Neuronal stem cell (in vitro differentiated cells): ENCODE measurements around the gene FBXO44.
A peak's percentile ranks its signal among the peaks of the same experiment; 100 is the strongest.

Experiments
- DNase-seq: peaks from one replicate; pipeline ENCODE4 v3.0.0-alpha.2; 2013; ENCODE audit warnings: low spot score
- H2AFZ ChIP-seq: one replicate; pipeline ENCODE4 v1.6.1; 2013; ENCODE audit warnings: mild to moderate bottlenecking, low read length, inconsistent platforms
- H2AK5ac ChIP-seq: 2 replicates; pipeline ENCODE4 v1.6.1; 2013; ENCODE audit warnings: low read depth, mild to moderate bottlenecking, inconsistent platforms, low read length, moderate library complexity, mixed read lengths
- H2BK120ac ChIP-seq: 2 replicates; pipeline ENCODE4 v1.6.1; 2013; ENCODE audit warnings: low read depth, mild to moderate bottlenecking, inconsistent platforms, low read length, moderate library complexity, mixed read lengths
- H2BK12ac ChIP-seq: one replicate; pipeline ENCODE4 v1.6.1; 2013; ENCODE audit warnings: low read length, inconsistent platforms
- H2BK15ac ChIP-seq: 2 replicates; pipeline ENCODE4 v1.6.1; 2013; ENCODE audit warnings: mild to moderate bottlenecking, low read length, inconsistent platforms, mixed read lengths
- H2BK5ac ChIP-seq: one replicate; pipeline ENCODE4 v1.6.1; 2013; ENCODE audit warnings: inconsistent platforms, mild to moderate bottlenecking, low read length, moderate library complexity
- H3K14ac ChIP-seq: one replicate; pipeline ENCODE4 v1.6.1; 2013; ENCODE audit warnings: low read length, inconsistent platforms
- H3K18ac ChIP-seq: 2 replicates; pipeline ENCODE4 v1.6.1; 2013; ENCODE audit warnings: low read length, inconsistent platforms
- H3K23ac ChIP-seq: 2 replicates; pipeline ENCODE4 v1.6.1; 2013; ENCODE audit warnings: low read depth, mild to moderate bottlenecking, mixed read lengths, low read length, inconsistent platforms; ENCODE audit not compliant: poor library complexity
- H3K27ac ChIP-seq: replicated peaks from 3 replicates; pipeline ENCODE4 v1.5.1; 2013; ENCODE audit warnings: low read length, inconsistent platforms
- H3K27me3 ChIP-seq, 3 experiments: 2 replicates each; pipeline ENCODE4 v1.6.1; 2013; ENCODE audit warnings: low read length in 3 of 3, mild to moderate bottlenecking in 2 of 3, inconsistent platforms in 1 of 3, low read depth in 1 of 3, mixed read lengths in 1 of 3, moderate library complexity in 1 of 3; ENCODE audit not compliant: control insufficient read depth in 3 of 3, insufficient read depth in 3 of 3
- H3K36me3 ChIP-seq, 2 donors: replicated peaks in 1 of 2; 2 replicates each; pipeline ENCODE4 v1.6.1; 2013; ENCODE audit warnings: low read length in 2 of 2; ENCODE audit not compliant: control insufficient read depth in 2 of 2, insufficient read depth in 2 of 2
- H3K4ac ChIP-seq: 2 replicates; pipeline ENCODE4 v1.6.1; 2013; ENCODE audit warnings: inconsistent platforms, mild to moderate bottlenecking, low read length, moderate library complexity
- H3K4me1 ChIP-seq, 2 donors: 1 replicate in 1 of 2; 2 replicates in 1 of 2; pipeline ENCODE4 v1.6.1; 2013; ENCODE audit warnings: low read length in 2 of 2, low read depth in 1 of 2; ENCODE audit not compliant: control insufficient read depth in 2 of 2, insufficient read depth in 1 of 2
- H3K4me2 ChIP-seq: one replicate; pipeline ENCODE4 v1.6.1; 2013; ENCODE audit warnings: mild to moderate bottlenecking, low read length, inconsistent platforms; ENCODE audit not compliant: insufficient read depth, poor library complexity, severe bottlenecking
- H3K4me3 ChIP-seq, 2 donors: 2 replicates each; pipeline ENCODE4 v1.5.1; 2013; ENCODE audit warnings: low read length in 2 of 2, mild to moderate bottlenecking in 2 of 2, inconsistent platforms in 1 of 2, moderate library complexity in 1 of 2
- H3K79me1 ChIP-seq: one replicate; pipeline ENCODE4 v1.6.1; 2013; ENCODE audit warnings: low read depth, mild to moderate bottlenecking, inconsistent platforms, low read length, moderate library complexity
- H3K9ac ChIP-seq: one replicate; pipeline ENCODE4 v1.6.1; 2013; ENCODE audit warnings: mild to moderate bottlenecking, low read depth, low read length, inconsistent platforms; ENCODE audit not compliant: poor library complexity
- H3K9me3 ChIP-seq, 2 donors: replicated peaks in 1 of 2; 2 replicates each; pipeline versions ENCODE3 to v1.6.1; 2013; ENCODE audit warnings: low read length in 2 of 2, mild to moderate bottlenecking in 2 of 2, inconsistent platforms in 1 of 2, low read depth in 1 of 2, mixed read lengths in 1 of 2, moderate library complexity in 1 of 2; ENCODE audit not compliant: control insufficient read depth in 2 of 2, insufficient read depth in 1 of 2
- H4K8ac ChIP-seq: one replicate; pipeline ENCODE4 v1.6.1; 2013; ENCODE audit warnings: low read depth, mild to moderate bottlenecking, inconsistent platforms, low read length, moderate library complexity
- H4K91ac ChIP-seq: one replicate; pipeline ENCODE4 v1.6.1; 2013; ENCODE audit warnings: low read length, low read depth, mild to moderate bottlenecking, inconsistent platforms; ENCODE audit not compliant: poor library complexity
- WGBS, 2 donors: extraction: QIAGEN DNeasy Blood & Tissue Kit; methylation state at CpG; one replicate each; pipeline ENCODE4 v1.1.7; 2013; ENCODE audit warnings: missing lambda C conversion rate in 2 of 2, mixed read lengths in 1 of 2; ENCODE audit not compliant: insufficient read length in 2 of 2, insufficient replicate concordance in 1 of 2; ENCODE audit errors: extremely low coverage in 2 of 2; 5-methylcytosine and 5-hydroxymethylcytosine counted together

FBXO44 gene

GRCh38 chr1:11610629-11611180 lies 44.0 kb upstream of the FBXO44 start:
- Histone ChIP-seq H2AK5ac (no peak overlapping the region), H3K14ac (no peak overlapping the region), H3K18ac (peak overlapping the region; percentile 40), H2BK15ac (no peak overlapping the region), H3K36me3 (no peaks in the 10 kb centered on the region), H4K8ac (no peak overlapping the region), H3K79me1 (no peaks in the 10 kb centered on the region), H3K4me1 (peaks cover 0 to 2% of the 10 kb centered on the region in 2 donors), H3K9me3 (peaks cover 2 to 4% of the 10 kb centered on the region in 2 donors), H3K27ac (no peak overlapping the region), H4K91ac (no peak overlapping the region), H3K23ac (peak overlapping the region; percentile 52), H2BK120ac (no peak overlapping the region), H2AFZ (no peak overlapping the region), H3K4me3 (no peak overlapping the region), H2BK12ac (peak overlapping the region; percentile 42), H2BK5ac (no peak overlapping the region), H3K4me2 (no peak overlapping the region), H3K27me3 (peaks cover 0 to 5% (median 0%) of the 10 kb centered on the region in 3 experiments), H3K9ac (no peak overlapping the region), H3K4ac (no peak overlapping the region)
- no peak for DNase-seq
- no CpG with 5 or more reads among the region's 6 CpGs for WGBS, 2 donors

GRCh38 chr1:11611638-11612327 lies 42.9 kb upstream of the FBXO44 start:
- H2BK120ac ChIP-seq = peak overlapping the region; percentile 22
- peaks cover 0 to 14% (median 0%) of the 10 kb centered on the region in 3 experiments for H3K27me3 ChIP-seq
- H3K4me1 ChIP-seq = peaks cover 0 to 2% of the 10 kb centered on the region in 2 donors
- H3K36me3 ChIP-seq = no peaks in the 10 kb centered on the region
- no peak overlapping the region for H3K23ac ChIP-seq
- no CpG with 5 or more reads among the region's 7 CpGs for WGBS, 2 donors
- no peak overlapping the region for H3K4ac ChIP-seq
- H2AFZ ChIP-seq = no peak overlapping the region
- no peak for DNase-seq
- no peak overlapping the region for H4K8ac ChIP-seq
- no peak overlapping the region for H3K4me2 ChIP-seq
- peak overlapping the region; percentile 16 for H3K18ac ChIP-seq
- no peak overlapping the region for H3K27ac ChIP-seq
- H2BK5ac ChIP-seq = no peak overlapping the region
- H2BK12ac ChIP-seq = no peak overlapping the region
- H4K91ac ChIP-seq = no peak overlapping the region
- no peak overlapping the region for H3K14ac ChIP-seq
- peaks cover 2 to 4% of the 10 kb centered on the region in 2 donors for H3K9me3 ChIP-seq
- peak overlapping the region; percentile 54 for H2BK15ac ChIP-seq
- H3K79me1 ChIP-seq = no peaks in the 10 kb centered on the region
- no peak overlapping the region for H2AK5ac ChIP-seq
- H3K4me3 ChIP-seq = no peak overlapping the region
- H3K9ac ChIP-seq = no peak overlapping the region

DNA sequence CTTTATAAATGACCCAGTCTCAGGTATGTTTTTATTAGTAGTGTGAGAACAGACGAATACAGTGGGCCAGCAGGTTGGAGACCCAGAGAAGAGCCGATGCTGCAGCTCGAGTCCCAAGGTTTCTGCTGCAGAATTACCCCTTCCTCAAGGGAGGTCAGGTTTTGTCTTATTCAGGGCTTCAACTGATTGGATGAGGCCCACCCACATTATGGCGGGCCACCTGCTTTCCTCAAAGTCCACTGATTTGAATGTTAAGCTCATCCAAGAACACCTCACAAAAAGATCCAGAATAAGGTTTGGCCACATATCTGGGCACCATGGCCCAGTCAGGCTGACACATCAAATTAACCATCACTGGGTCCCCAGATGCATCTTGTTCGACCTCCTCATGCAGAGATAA lies 41.3 kb upstream of the FBXO44 start:
- Histone ChIP-seq H3K4ac (no peak overlapping the region), H3K4me1 (peaks cover 0 to 5% of the 10 kb centered on the region in 2 donors), H3K18ac (no peak overlapping the region), H2AFZ (no peak overlapping the region), H2BK15ac (no peak overlapping the region), H2BK12ac (no peak overlapping the region), H3K14ac (no peak overlapping the region), H4K8ac (no peak overlapping the region), H2AK5ac (no peak overlapping the region), H2BK5ac (no peak overlapping the region), H3K27me3 (peaks cover 0 to 20% (median 0%) of the 10 kb centered on the region in 3 experiments), H3K4me2 (no peak overlapping the region), H4K91ac (no peak overlapping the region), H3K4me3 (no peak overlapping the region), H3K9ac (no peak overlapping the region), H2BK120ac (no peak overlapping the region), H3K9me3 (peaks cover 0 to under 1% of the 10 kb centered on the region in 2 donors), H3K36me3 (no peaks in the 10 kb centered on the region), H3K27ac (no peak overlapping the region), H3K23ac (no peak overlapping the region), H3K79me1 (no peaks in the 10 kb centered on the region)
- no CpG with 5 or more reads among the region's 5 CpGs for whole genome bisulfite sequencing, 2 donors
- no peak for DNase-seq

GRCh38 chr1:11615090-11615489 lies 39.6 kb upstream of the FBXO44 start:
- no peak overlapping the region for H3K4me2 ChIP-seq
- H3K27ac ChIP-seq = no peak overlapping the region
- H3K27me3 ChIP-seq = peaks cover 0 to 22% (median 0%) of the 10 kb centered on the region in 3 experiments
- no peaks in the 10 kb centered on the region for H3K79me1 ChIP-seq
- no peak overlapping the region for H3K14ac ChIP-seq
- H2BK120ac ChIP-seq = no peak overlapping the region
- H3K9me3 ChIP-seq = no peaks in the 10 kb centered on the region
- H2AK5ac ChIP-seq = no peak overlapping the region
- H2BK5ac ChIP-seq = no peak overlapping the region
- H3K4me3 ChIP-seq = no peak overlapping the region
- H3K4ac ChIP-seq = no peak overlapping the region
- no peak overlapping the region for H2BK15ac ChIP-seq
- H4K91ac ChIP-seq = no peak overlapping the region
- peak overlapping the region; percentile 19 for H3K18ac ChIP-seq
- H4K8ac ChIP-seq = no peak overlapping the region
- peaks cover 0 to 5% of the 10 kb centered on the region in 2 donors for H3K4me1 ChIP-seq
- H3K9ac ChIP-seq = no peak overlapping the region
- H2BK12ac ChIP-seq = no peak overlapping the region
- H3K36me3 ChIP-seq = no peaks in the 10 kb centered on the region
- WGBS, 2 donors = no CpG with 5 or more reads among the region's 16 CpGs
- DNase-seq = no peak
- peak overlapping the region; percentile 6 for H3K23ac ChIP-seq
- no peak overlapping the region for H2AFZ ChIP-seq
